SK-N-SH treated with all-trans-retinoic acid at 6 μM for 48 hours (cell line): ENCODE data around the gene EVI2B.

Source experiments
- ATAC-seq: fragments of 200-7000 bp; cut with Tn5 transposase; 3 replicates; pipeline ENCODE4 v1.9.1; 2020; ENCODE audit warnings: mild to moderate bottlenecking, moderate library complexity
- ARNTL ChIP-seq: fragments of 450-650 bp; formaldehyde crosslinking; IDR thresholded peaks from 2 replicates; pipeline ENCODE4 v1.5.0; 2020; ENCODE audit warnings: low read depth, mild to moderate bottlenecking, moderate library complexity, borderline replicate concordance
- BACH2 ChIP-seq: fragments of 250-450 bp; sonication (Bioruptor Pico); IDR thresholded peaks from 2 replicates; pipeline ENCODE4 v1.9.0; 2021; ENCODE audit warnings: mild to moderate bottlenecking, borderline replicate concordance
- CSDC2 ChIP-seq: fragments of 250-450 bp; sonication (Bioruptor Pico); IDR thresholded peaks from 2 replicates; pipeline ENCODE4 v1.5.0; 2020; ENCODE audit warnings: mild to moderate bottlenecking, moderate library complexity
- ESRRG ChIP-seq: fragments of 250-450 bp; sonication (Bioruptor Pico); IDR thresholded peaks from 2 replicates; pipeline ENCODE4 v1.6.1; 2021; ENCODE audit warnings: mild to moderate bottlenecking
- GLIS3 ChIP-seq: fragments of 250-450 bp; sonication (Bioruptor Pico); IDR thresholded peaks from 2 replicates; pipeline ENCODE4 v1.5.0; 2020; ENCODE audit warnings: mild to moderate bottlenecking, moderate library complexity
- ISL1 ChIP-seq: fragments of 250-450 bp; sonication (Bioruptor Pico); IDR thresholded peaks from 2 replicates; pipeline ENCODE4 v2.1.2; 2022; ENCODE audit warnings: mild to moderate bottlenecking, moderate library complexity
- OSR1 ChIP-seq: fragments of 250-450 bp; sonication (Bioruptor Pico); IDR thresholded peaks from 2 replicates; pipeline ENCODE4 v1.8.0; 2022; ENCODE audit warnings: moderate library complexity, mild to moderate bottlenecking, inconsistent platforms
- PATZ1 ChIP-seq: fragments of 250-450 bp; sonication (Bioruptor Pico); IDR thresholded peaks from 2 replicates; pipeline ENCODE4 v1.8.0; 2020; ENCODE audit warnings: mild to moderate bottlenecking, moderate library complexity, borderline replicate concordance
- PPARA ChIP-seq: fragments of 250-450 bp; sonication (Bioruptor Pico); IDR thresholded peaks from 2 replicates; pipeline ENCODE4 v1.5.0; 2020; ENCODE audit warnings: mild to moderate bottlenecking, borderline replicate concordance
- RARB ChIP-seq: fragments of 250-450 bp; sonication (Bioruptor Pico); IDR thresholded peaks from 2 replicates; pipeline ENCODE4 v1.8.0; 2021; ENCODE audit warnings: mild to moderate bottlenecking, moderate library complexity
- SNAI2 ChIP-seq: fragments of 250-450 bp; sonication (Bioruptor Pico); IDR thresholded peaks from 2 replicates; pipeline ENCODE4 v1.5.0; 2020; ENCODE audit warnings: mild to moderate bottlenecking, moderate library complexity
- TCF4 ChIP-seq: fragments of 250-450 bp; sonication (Bioruptor Pico); IDR thresholded peaks from 2 replicates; pipeline ENCODE4 v1.8.0; 2021; ENCODE audit warnings: mild to moderate bottlenecking, moderate library complexity, borderline replicate concordance
- TOX ChIP-seq: fragments of 250-450 bp; sonication (Bioruptor Pico); IDR thresholded peaks from 2 replicates; pipeline ENCODE4 v1.8.0; 2021; ENCODE audit warnings: mild to moderate bottlenecking, moderate library complexity, borderline replicate concordance
- TSHZ2 ChIP-seq: fragments of 250-450 bp; sonication (Bioruptor Pico); IDR thresholded peaks from 2 replicates; pipeline ENCODE4 v1.5.0; 2020; ENCODE audit warnings: mild to moderate bottlenecking, moderate library complexity
- ZC3H10 ChIP-seq: fragments of 250-450 bp; sonication (Bioruptor Pico); IDR thresholded peaks from 2 replicates; pipeline ENCODE4 v1.5.1; 2021; ENCODE audit warnings: mild to moderate bottlenecking, moderate library complexity
- ZFP3 ChIP-seq: fragments of 250-450 bp; sonication (Bioruptor Pico); IDR thresholded peaks from 2 replicates; pipeline ENCODE4 v1.5.0; 2020; ENCODE audit warnings: mild to moderate bottlenecking, moderate library complexity
- ZFP30 ChIP-seq: fragments of 450-650 bp; formaldehyde crosslinking; IDR thresholded peaks from 2 replicates; pipeline ENCODE4 v1.5.0; 2022; ENCODE audit warnings: mild to moderate bottlenecking, moderate library complexity
- ZNF565 ChIP-seq: fragments of 450-650 bp; formaldehyde crosslinking; conservative IDR thresholded peaks from 2 replicates; pipeline ENCODE4 v1.5.0; 2020; ENCODE audit warnings: low read depth, mild to moderate bottlenecking, moderate library complexity
- ZNF70 ChIP-seq: fragments of 450-650 bp; formaldehyde crosslinking; IDR thresholded peaks from 2 replicates; pipeline ENCODE4 v1.5.0; 2020; ENCODE audit warnings: mild to moderate bottlenecking, moderate library complexity
- ZNF8 ChIP-seq: fragments of 450-650 bp; formaldehyde crosslinking; IDR thresholded peaks from 2 replicates; pipeline ENCODE4 v1.5.0; 2020; ENCODE audit warnings: mild to moderate bottlenecking, moderate library complexity

Gene EVI2B

GRCh38 chr17:31281061-31281460 lies 32.8 kb downstream of the EVI2B start (continued):
- TF ChIP-seq TSHZ2 (CRISPR knock-in tag) (no peak), ISL1 (CRISPR knock-in tag) (no peak)
- TF ChIP-seq, all 23 proteins: peak for 0

- TF ChIP-seq PPARA (CRISPR knock-in tag), result no peak
- no peak for TF ChIP-seq BACH2
- no peak for TF ChIP-seq ZC3H10 (CRISPR knock-in tag)
- no peak for TF ChIP-seq ZNF70 (CRISPR knock-in tag)
- no peak for TF ChIP-seq TSHZ2 (CRISPR knock-in tag)
- TF ChIP-seq ZFP30 (CRISPR knock-in tag), result no peak
- TF ChIP-seq ZNF8, result no peak
- no peak for TF ChIP-seq OSR1
- no peak for TF ChIP-seq GLIS3 (CRISPR knock-in tag)
- TF ChIP-seq ZFP3 (CRISPR knock-in tag), result no peak
- no peak for TF ChIP-seq CSDC2 (CRISPR knock-in tag)
- TF ChIP-seq TOX (CRISPR knock-in tag), result no peak
- TF ChIP-seq ESRRG (CRISPR knock-in tag), result no peak
- ATAC-seq, result no peak
Measured at GRCh38 chr17:31279401-31279800, 34.5 kb downstream of the EVI2B start.

GRCh38 chr17:31275116-31275515 lies 38.7 kb downstream of the EVI2B start:
- ATAC-seq, result no peak
- no peak for TF ChIP-seq TSHZ2 (CRISPR knock-in tag)
- no peak for TF ChIP-seq ESRRG (CRISPR knock-in tag)

GRCh38 chr17:31274252-31274651 lies 39.6 kb downstream of the EVI2B start:
- no peak for TF ChIP-seq BACH2
- no peak for TF ChIP-seq ZFP3 (CRISPR knock-in tag)
- TF ChIP-seq ZC3H10 (CRISPR knock-in tag), result no peak
- TF ChIP-seq OSR1, result no peak
- TF ChIP-seq ARNTL (CRISPR knock-in tag), result no peak
- no peak for TF ChIP-seq ZFP30 (CRISPR knock-in tag)
- no peak for TF ChIP-seq TOX (CRISPR knock-in tag)
- no peak for TF ChIP-seq RARB
- no peak for TF ChIP-seq CSDC2 (CRISPR knock-in tag)
- no peak for TF ChIP-seq SNAI2
- no peak for TF ChIP-seq ZNF565 (CRISPR knock-in tag)
- no peak for TF ChIP-seq TCF4 (CRISPR knock-in tag)
- no peak for TF ChIP-seq PPARA (CRISPR knock-in tag)
- TF ChIP-seq ISL1 (CRISPR knock-in tag), result no peak
- no peak for TF ChIP-seq ZNF8
- TF ChIP-seq PATZ1 (CRISPR knock-in tag), result no peak
- ATAC-seq, result no peak
